A549 treated with RU486 at 1 μM for 4 hours (cell line): ENCODE data around the gene NFKB1. TPM values are rescaled to one million over a fixed set of nuclear protein-coding genes. Genes with fewer than 3 reads are reported as not detected.

Experiments used
- total RNA-seq: library from RNA; stranded (reverse); fragments of 200-300 nt; extraction: Qiagen RNA extraction; gene quantifications from 5 replicates; pipeline ENCODE4 v1.2.3, GENCODE V29; 2022; ENCODE audit warnings: low read depth

Gene NFKB1, protein sequence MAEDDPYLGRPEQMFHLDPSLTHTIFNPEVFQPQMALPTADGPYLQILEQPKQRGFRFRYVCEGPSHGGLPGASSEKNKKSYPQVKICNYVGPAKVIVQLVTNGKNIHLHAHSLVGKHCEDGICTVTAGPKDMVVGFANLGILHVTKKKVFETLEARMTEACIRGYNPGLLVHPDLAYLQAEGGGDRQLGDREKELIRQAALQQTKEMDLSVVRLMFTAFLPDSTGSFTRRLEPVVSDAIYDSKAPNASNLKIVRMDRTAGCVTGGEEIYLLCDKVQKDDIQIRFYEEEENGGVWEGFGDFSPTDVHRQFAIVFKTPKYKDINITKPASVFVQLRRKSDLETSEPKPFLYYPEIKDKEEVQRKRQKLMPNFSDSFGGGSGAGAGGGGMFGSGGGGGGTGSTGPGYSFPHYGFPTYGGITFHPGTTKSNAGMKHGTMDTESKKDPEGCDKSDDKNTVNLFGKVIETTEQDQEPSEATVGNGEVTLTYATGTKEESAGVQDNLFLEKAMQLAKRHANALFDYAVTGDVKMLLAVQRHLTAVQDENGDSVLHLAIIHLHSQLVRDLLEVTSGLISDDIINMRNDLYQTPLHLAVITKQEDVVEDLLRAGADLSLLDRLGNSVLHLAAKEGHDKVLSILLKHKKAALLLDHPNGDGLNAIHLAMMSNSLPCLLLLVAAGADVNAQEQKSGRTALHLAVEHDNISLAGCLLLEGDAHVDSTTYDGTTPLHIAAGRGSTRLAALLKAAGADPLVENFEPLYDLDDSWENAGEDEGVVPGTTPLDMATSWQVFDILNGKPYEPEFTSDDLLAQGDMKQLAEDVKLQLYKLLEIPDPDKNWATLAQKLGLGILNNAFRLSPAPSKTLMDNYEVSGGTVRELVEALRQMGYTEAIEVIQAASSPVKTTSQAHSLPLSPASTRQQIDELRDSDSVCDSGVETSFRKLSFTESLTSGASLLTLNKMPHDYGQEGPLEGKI
- total RNA-seq: 20.8 to 24.3 TPM (median 23.1 TPM) in 5 replicates

DNA sequence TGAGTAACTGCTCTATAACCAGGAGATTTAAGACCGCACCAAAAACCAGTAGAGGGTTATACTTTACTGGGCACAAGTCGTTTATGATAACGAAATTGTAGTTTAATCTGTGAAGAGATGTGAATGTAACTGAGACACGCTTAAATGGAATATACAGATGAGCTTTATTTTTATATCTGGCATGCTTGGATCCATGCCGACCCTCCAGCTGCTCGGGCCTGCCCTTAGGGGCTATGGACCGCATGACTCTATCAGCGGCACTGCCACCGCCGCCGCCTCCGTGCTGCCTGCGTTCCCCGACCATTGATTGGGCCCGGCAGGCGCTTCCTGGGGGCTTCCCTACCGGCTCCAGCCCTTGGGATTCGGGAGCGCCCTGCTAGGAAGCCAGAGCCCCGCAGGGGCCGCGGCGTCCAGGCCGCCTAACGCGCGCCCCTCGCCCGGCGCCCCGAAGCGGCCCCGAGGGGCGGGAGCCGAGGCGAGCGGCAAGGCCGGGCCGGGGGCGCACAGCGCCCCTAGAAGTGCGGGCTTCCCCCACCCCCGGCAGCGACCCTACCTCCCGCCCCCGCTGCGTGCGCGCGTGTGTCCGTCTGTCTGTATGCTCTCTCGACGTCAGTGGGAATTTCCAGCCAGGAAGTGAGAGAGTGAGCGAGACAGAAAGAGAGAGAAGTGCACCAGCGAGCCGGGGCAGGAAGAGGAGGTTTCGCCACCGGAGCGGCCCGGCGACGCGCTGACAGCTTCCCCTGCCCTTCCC lies at the start of gene NFKB1:
NFKB1 (plus strand) TSS at position 664 of the 751 bp plus-strand sequence. CDS start 24,160 bp downstream, outside the sequence.

Other genes starting within 250 kb of the NFKB1 start
- gene SLC39A8, start 155.9 kb upstream of the NFKB1 start, total RNA-seq: 5.9 to 11.7 TPM (median 11.5 TPM) in 5 replicates